K562 (cell line): Measurements from ENCODE around the gene PHF20. TPM values are rescaled to one million over a fixed set of nuclear protein-coding genes. Genes with fewer than 3 reads are reported as not detected.

ENCODE experiments used
- CBFA2T3 ChIP-seq: fragments of 450-650 bp; IDR thresholded peaks from 2 replicates; pipeline ENCODE4 v1.6.1; 2017
- CREB1 ChIP-seq, 2 experiments: sonication (generic) in 1 of 2; formaldehyde crosslinking in 1 of 2; IDR thresholded peaks; 2 replicates each; pipeline versions ENCODE4 v1.6.1 to v1.8.0; 2012 to 2022; ENCODE audit warnings: inconsistent platforms in 1 of 2, mild to moderate bottlenecking in 1 of 2, missing genetic modification reagents in 1 of 2, moderate library complexity in 1 of 2
- ERF ChIP-seq: fragments of 450-650 bp; formaldehyde crosslinking; IDR thresholded peaks from 2 replicates; pipeline ENCODE4 v1.4.0; 2020; ENCODE audit warnings: mild to moderate bottlenecking, mixed read lengths
- HNRNPLL ChIP-seq: fragments of 200-400 bp; formaldehyde crosslinking; IDR thresholded peaks from 2 replicates; pipeline ENCODE4 v1.6.1; 2017; ENCODE audit warnings: low read length, low read depth, mild to moderate bottlenecking; ENCODE audit not compliant: poor library complexity, severe bottlenecking
- MYBL2 ChIP-seq, 2 experiments: fragments of 450-650 bp in 1 of 2; sonication (generic) in 1 of 2; formaldehyde crosslinking in 1 of 2; IDR thresholded peaks; 2 replicates each; pipeline versions ENCODE4 v1.6.1 to v1.8.1; 2017 to 2022; ENCODE audit warnings: borderline replicate concordance in 1 of 2, inconsistent platforms in 1 of 2, low read depth in 1 of 2, mild to moderate bottlenecking in 1 of 2, missing genetic modification reagents in 1 of 2, moderate library complexity in 1 of 2
- PHF21A ChIP-seq: fragments of 450-650 bp; IDR thresholded peaks from 2 replicates; pipeline ENCODE4 v1.6.1; 2017; ENCODE audit warnings: low read depth, borderline replicate concordance
- SIN3A ChIP-seq, 2 experiments: fragments of 150-350 bp in 1 of 2; IDR thresholded peaks; 2 replicates each; pipeline ENCODE4 v1.6.1; 2011 to 2016; ENCODE audit warnings: borderline replicate concordance in 2 of 2, low read depth in 2 of 2, low read length in 2 of 2, mild to moderate bottlenecking in 2 of 2, moderate library complexity in 2 of 2; ENCODE audit not compliant: control insufficient read depth in 1 of 2
- SUPT5H ChIP-seq: fragments of 450-650 bp; IDR thresholded peaks from 2 replicates; pipeline ENCODE4 v1.6.1; 2016
- ZC3H11A ChIP-seq: IDR thresholded peaks from 2 replicates; pipeline ENCODE4 v1.6.1; 2012; ENCODE audit warnings: low read depth, low read length, improper control_type of control experiment
- ZKSCAN1 ChIP-seq: fragments of 150-350 bp; IDR thresholded peaks from 2 replicates; pipeline ENCODE4 v1.6.1; 2016; ENCODE audit warnings: low read depth, low read length
- ZNF274 ChIP-seq: IDR thresholded peaks from 2 replicates; pipeline ENCODE4 v1.6.1; 2011; ENCODE audit warnings: low read depth, mild to moderate bottlenecking, low read length, moderate library complexity, borderline replicate concordance
- polyA plus RNA-seq, 8 experiments: library from polyadenylated mRNA; depleted of rRNA in 4 of 8; stranded (reverse) in 5 of 8; unstranded in 3 of 8; fragments of >200 nt; fragmentation: Nextera tagmentation in 2 of 8; fragmentation: Illumina TruSeq in 1 of 8; extraction: Ambion mirVana in 2 of 8; extraction: Trizol in 1 of 8; gene quantifications; 2 replicates each; pipeline versions ENCODE4 v1.2.1 to v1.2.3, GENCODE V29; 2011 to 2014; ENCODE audit warnings: inconsistent platforms in 1 of 8, missing spikeins in 1 of 8
- total RNA-seq, 7 experiments: library from RNA; depleted of rRNA in 6 of 7; stranded (reverse); fragments of >200 nt in 6 of 7; fragmentation: Illumina TruSeq in 2 of 7; extraction: Trizol in 2 of 7; gene quantifications; 2 replicates each; pipeline versions ENCODE4 v1.2.1 to v1.2.3, GENCODE V29; 2011 to 2021; ENCODE audit warnings: low replicate concordance in 1 of 7
- TF ChIP-seq, protein P1 (sequence below): fragments of 450-650 bp; IDR thresholded peaks from 2 replicates; pipeline ENCODE4 v1.6.1; 2018; ENCODE audit not compliant: partially characterized antibody
- TF ChIP-seq, protein P2 (sequence below), 2 experiments: fragments of 450-650 bp; IDR thresholded peaks; 2 replicates each; pipeline ENCODE4 v1.6.1; 2018; ENCODE audit warnings: mild to moderate bottlenecking in 2 of 2, low read depth in 1 of 2; ENCODE audit not compliant: partially characterized antibody in 2 of 2
- TF ChIP-seq, protein P3 (sequence below): fragments of 150-350 bp; IDR thresholded peaks from 2 replicates; pipeline ENCODE4 v1.6.1; 2014; ENCODE audit warnings: low read depth, mild to moderate bottlenecking, low read length, borderline replicate concordance

PHF20 gene
- total and polyA plus RNA-seq, 9 of the 15 experiments (the other 6 are each of a cell fraction or from before 2014, with no cell fraction given): 49.9 to 196 (median 70.7) TPM

DNA sequence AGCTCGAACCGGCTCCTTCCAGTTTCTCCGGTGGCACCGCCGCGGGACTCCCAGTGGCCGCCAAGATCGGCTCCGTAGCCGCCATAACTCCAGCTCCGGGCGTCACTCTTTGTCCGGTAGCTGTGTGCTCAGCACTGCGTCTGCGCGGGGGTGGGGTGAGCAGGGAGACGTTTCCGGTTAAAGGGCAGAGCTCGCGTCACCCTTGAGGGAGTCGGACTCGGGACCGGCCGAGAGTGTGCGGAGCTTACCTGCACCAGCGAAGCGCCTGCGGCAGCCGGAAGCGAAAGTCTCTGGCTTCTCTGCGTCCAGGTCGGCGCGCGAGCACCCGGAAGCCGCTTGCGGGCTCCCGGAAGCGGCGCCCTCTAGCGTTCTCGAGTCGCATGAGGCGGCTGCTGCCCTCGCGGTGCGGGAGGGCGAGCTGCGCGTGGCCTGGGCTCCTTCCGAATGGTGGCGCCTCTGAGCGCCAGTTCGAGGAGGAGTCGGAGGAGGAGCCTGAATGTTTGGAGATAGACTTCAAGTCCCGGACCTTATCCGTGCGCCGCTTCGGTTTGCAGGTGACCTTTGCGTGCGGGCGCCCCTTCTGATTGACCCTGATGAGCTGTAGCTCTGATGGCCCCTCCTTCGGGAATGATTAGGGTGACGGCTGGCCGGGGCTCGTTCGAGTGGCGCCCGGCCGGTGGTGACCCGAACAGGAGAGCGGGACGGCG is 182.5 kb downstream of the PHF20 start, which contains the start of gene SCAND1 (continued):
- no peak for TF ChIP-seq MYBL2 (IDR thresholded peaks at IDR 0.05; ENCODE audit: low read depth)
- no peak for TF ChIP-seq MYBL2 (CRISPR knock-in tag; IDR thresholded peaks at IDR 0.05; ENCODE audit: borderline replicate concordance)
- peak; percentile 88 for TF ChIP-seq SUPT5H
- TF ChIP-seq ERF (CRISPR knock-in tag): 0 out of 2 replicates have a peak, but pooled peaks have one; percentile 18
- TF ChIP-seq PHF21A: peak; percentile 87
- peak; percentile 36; the same call in 1 of the 2 replicates for TF ChIP-seq CBFA2T3
- TF ChIP-seq ZC3H11A: peak; percentile 84; the same call in 1 of the 2 replicates
- TF ChIP-seq CREB1 (IDR thresholded peaks at IDR 0.05): peak; percentile 70; the same call in 1 of the 2 replicates
- TF ChIP-seq CREB1 (CRISPR knock-in tag; IDR thresholded peaks at IDR 0.05): peak; percentile 86
- peak in 1 of 2 experiments; percentile 29; a peak in 1 of 4 replicates for TF ChIP-seq SIN3A (IDR thresholded peaks at IDR 0.05; ENCODE audit: borderline replicate concordance in 2 of 2, control insufficient read depth in 1 of 2, low read depth in 2 of 2, low read length in 2 of 2)
- peak; percentile 69; the same call in 1 of the 2 replicates for TF ChIP-seq ZKSCAN1
- TF ChIP-seq, protein P1, sequence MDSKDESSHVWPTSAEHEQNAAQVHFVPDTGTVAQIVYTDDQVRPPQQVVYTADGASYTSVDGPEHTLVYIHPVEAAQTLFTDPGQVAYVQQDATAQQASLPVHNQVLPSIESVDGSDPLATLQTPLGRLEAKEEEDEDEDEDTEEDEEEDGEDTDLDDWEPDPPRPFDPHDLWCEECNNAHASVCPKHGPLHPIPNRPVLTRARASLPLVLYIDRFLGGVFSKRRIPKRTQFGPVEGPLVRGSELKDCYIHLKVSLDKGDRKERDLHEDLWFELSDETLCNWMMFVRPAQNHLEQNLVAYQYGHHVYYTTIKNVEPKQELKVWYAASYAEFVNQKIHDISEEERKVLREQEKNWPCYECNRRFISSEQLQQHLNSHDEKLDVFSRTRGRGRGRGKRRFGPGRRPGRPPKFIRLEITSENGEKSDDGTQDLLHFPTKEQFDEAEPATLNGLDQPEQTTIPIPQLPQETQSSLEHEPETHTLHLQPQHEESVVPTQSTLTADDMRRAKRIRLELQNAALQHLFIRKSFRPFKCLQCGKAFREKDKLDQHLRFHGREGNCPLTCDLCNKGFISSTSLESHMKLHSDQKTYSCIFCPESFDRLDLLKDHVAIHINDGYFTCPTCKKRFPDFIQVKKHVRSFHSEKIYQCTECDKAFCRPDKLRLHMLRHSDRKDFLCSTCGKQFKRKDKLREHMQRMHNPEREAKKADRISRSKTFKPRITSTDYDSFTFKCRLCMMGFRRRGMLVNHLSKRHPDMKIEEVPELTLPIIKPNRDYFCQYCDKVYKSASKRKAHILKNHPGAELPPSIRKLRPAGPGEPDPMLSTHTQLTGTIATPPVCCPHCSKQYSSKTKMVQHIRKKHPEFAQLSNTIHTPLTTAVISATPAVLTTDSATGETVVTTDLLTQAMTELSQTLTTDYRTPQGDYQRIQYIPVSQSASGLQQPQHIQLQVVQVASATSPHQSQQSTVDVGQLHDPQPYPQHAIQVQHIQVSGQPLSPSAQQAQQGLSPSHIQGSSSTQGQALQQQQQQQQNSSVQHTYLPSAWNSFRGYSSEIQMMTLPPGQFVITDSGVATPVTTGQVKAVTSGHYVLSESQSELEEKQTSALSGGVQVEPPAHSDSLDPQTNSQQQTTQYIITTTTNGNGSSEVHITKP: peak; percentile 51
- TF ChIP-seq ZNF274: no peak; the same call in 1 of the 2 replicates
- TF ChIP-seq HNRNPLL: peak; percentile 87
- TF ChIP-seq, protein P2, sequence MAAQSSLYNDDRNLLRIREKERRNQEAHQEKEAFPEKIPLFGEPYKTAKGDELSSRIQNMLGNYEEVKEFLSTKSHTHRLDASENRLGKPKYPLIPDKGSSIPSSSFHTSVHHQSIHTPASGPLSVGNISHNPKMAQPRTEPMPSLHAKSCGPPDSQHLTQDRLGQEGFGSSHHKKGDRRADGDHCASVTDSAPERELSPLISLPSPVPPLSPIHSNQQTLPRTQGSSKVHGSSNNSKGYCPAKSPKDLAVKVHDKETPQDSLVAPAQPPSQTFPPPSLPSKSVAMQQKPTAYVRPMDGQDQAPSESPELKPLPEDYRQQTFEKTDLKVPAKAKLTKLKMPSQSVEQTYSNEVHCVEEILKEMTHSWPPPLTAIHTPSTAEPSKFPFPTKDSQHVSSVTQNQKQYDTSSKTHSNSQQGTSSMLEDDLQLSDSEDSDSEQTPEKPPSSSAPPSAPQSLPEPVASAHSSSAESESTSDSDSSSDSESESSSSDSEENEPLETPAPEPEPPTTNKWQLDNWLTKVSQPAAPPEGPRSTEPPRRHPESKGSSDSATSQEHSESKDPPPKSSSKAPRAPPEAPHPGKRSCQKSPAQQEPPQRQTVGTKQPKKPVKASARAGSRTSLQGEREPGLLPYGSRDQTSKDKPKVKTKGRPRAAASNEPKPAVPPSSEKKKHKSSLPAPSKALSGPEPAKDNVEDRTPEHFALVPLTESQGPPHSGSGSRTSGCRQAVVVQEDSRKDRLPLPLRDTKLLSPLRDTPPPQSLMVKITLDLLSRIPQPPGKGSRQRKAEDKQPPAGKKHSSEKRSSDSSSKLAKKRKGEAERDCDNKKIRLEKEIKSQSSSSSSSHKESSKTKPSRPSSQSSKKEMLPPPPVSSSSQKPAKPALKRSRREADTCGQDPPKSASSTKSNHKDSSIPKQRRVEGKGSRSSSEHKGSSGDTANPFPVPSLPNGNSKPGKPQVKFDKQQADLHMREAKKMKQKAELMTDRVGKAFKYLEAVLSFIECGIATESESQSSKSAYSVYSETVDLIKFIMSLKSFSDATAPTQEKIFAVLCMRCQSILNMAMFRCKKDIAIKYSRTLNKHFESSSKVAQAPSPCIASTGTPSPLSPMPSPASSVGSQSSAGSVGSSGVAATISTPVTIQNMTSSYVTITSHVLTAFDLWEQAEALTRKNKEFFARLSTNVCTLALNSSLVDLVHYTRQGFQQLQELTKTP (IDR thresholded peaks at IDR 0.05; ENCODE audit: low read depth in 1 of 2, partially characterized antibody in 2 of 2): peak in 1 of 2 experiments; percentile 15
- TF ChIP-seq, protein P3, sequence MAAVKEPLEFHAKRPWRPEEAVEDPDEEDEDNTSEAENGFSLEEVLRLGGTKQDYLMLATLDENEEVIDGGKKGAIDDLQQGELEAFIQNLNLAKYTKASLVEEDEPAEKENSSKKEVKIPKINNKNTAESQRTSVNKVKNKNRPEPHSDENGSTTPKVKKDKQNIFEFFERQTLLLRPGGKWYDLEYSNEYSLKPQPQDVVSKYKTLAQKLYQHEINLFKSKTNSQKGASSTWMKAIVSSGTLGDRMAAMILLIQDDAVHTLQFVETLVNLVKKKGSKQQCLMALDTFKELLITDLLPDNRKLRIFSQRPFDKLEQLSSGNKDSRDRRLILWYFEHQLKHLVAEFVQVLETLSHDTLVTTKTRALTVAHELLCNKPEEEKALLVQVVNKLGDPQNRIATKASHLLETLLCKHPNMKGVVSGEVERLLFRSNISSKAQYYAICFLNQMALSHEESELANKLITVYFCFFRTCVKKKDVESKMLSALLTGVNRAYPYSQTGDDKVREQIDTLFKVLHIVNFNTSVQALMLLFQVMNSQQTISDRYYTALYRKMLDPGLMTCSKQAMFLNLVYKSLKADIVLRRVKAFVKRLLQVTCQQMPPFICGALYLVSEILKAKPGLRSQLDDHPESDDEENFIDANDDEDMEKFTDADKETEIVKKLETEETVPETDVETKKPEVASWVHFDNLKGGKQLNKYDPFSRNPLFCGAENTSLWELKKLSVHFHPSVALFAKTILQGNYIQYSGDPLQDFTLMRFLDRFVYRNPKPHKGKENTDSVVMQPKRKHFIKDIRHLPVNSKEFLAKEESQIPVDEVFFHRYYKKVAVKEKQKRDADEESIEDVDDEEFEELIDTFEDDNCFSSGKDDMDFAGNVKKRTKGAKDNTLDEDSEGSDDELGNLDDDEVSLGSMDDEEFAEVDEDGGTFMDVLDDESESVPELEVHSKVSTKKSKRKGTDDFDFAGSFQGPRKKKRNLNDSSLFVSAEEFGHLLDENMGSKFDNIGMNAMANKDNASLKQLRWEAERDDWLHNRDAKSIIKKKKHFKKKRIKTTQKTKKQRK: no peak
